GM12878 (cell line): ENCODE data around the gene P3H2. TPM values are rescaled to one million over a fixed set of nuclear protein-coding genes. Genes with fewer than 3 reads are reported as not detected.

Source experiments
- ATAC-seq: fragments of 200-7000 bp; cut with Tn5 transposase; 3 replicates; pipeline ENCODE4 v1.9.1; 2020; ENCODE audit warnings: mild to moderate bottlenecking, moderate library complexity
- BruUV-seq: library from RNA; stranded (reverse); fragments of 400-500 nt; replicated peaks from 2 replicates; lab custom pipeline; 2021; lab: Mats Ljungman, UMichigan
- CTCF ChIA-PET: fragments of 300-600 bp; sonication (Branson Sonifier 250); formaldehyde crosslinking; extraction: SDS; loops from one replicate; lab custom pipeline; 2021; ENCODE audit warnings: inconsistent platforms; lab: Yijun Ruan, JAX
- POLR2A ChIA-PET: fragments of 350-600 bp; formaldehyde crosslinking; extraction: SDS; loops from one replicate; lab custom pipeline; 2021; ENCODE audit warnings: inconsistent platforms; lab: Charles Lee
- RAD21 ChIA-PET: fragments of 300-600 bp; sonication (Branson Sonifier 250); formaldehyde crosslinking; loops from one replicate; lab custom pipeline; 2023; ENCODE audit warnings: antibody characterized with exemption; ENCODE audit not compliant: unreplicated experiment; lab: Charles Lee
- SMC1A ChIA-PET: fragments of 300-600 bp; sonication (Branson Sonifier 250); formaldehyde crosslinking; loops from one replicate; lab custom pipeline; 2023; ENCODE audit not compliant: unreplicated experiment, uncharacterized antibody; lab: Charles Lee
- DNase-seq: peaks from one replicate; pipeline ENCODE4 v3.0.0-alpha.2; 2011; ENCODE audit warnings: low read depth, low spot score
- FAIRE-seq: peaks from 3 replicates; lab custom pipeline; 2011; peaks lifted over from hg19 to GRCh38; lab: Jason Lieb, UNC
- H2AFZ ChIP-seq: 2 replicates; pipeline ENCODE4 v1.6.0; 2011; ENCODE audit warnings: low read depth, low read length, control low read depth; ENCODE audit not compliant: control insufficient read depth
- H3K27ac ChIP-seq: 2 replicates; pipeline ENCODE4 v1.5.1; 2011; ENCODE audit warnings: control low read depth; ENCODE audit not compliant: control insufficient read depth, insufficient read depth
- H3K27me3 ChIP-seq, 2 experiments: replicated peaks in 1 of 2; 2 replicates each; pipeline versions ENCODE4 v1.6.0 to v1.6.1; 2011; ENCODE audit warnings: low read length in 1 of 2; ENCODE audit not compliant: control insufficient read depth in 2 of 2, insufficient read depth in 2 of 2
- H3K36me3 ChIP-seq, 2 experiments: 2 replicates each; pipeline ENCODE4 v1.5.1; 2011; ENCODE audit warnings: low read length in 1 of 2; ENCODE audit not compliant: control insufficient read depth in 2 of 2, insufficient read depth in 2 of 2
- H3K4me1 ChIP-seq: 2 replicates; pipeline ENCODE4 v1.6.1; 2011; ENCODE audit warnings: mild to moderate bottlenecking, low read length, moderate library complexity, mixed read lengths; ENCODE audit not compliant: control insufficient read depth, insufficient read depth
- H3K4me2 ChIP-seq: 2 replicates; pipeline ENCODE4 v1.6.0; 2011; ENCODE audit warnings: control low read depth; ENCODE audit not compliant: control insufficient read depth, insufficient read depth
- H3K4me3 ChIP-seq: fragments of 200-600 bp; sonication (generic); 2 replicates; pipeline ENCODE4 v1.5.1; 2016
- H3K79me2 ChIP-seq: 2 replicates; pipeline ENCODE4 v1.6.0; 2011; ENCODE audit warnings: low read length; ENCODE audit not compliant: control insufficient read depth, insufficient read depth
- H3K9ac ChIP-seq: 2 replicates; pipeline ENCODE4 v1.8.0; 2011; ENCODE audit warnings: low read length, control low read depth, mixed read lengths; ENCODE audit not compliant: control insufficient read depth, insufficient read depth
- H3K9me3 ChIP-seq: replicated peaks from 3 replicates; pipeline ENCODE4 v1.5.1; 2011; ENCODE audit warnings: mild to moderate bottlenecking, low read length; ENCODE audit not compliant: control insufficient read depth, insufficient read depth
- H4K20me1 ChIP-seq: 2 replicates; pipeline ENCODE4 v1.6.0; 2011; ENCODE audit not compliant: control insufficient read depth, insufficient read depth
- EP300 ChIP-seq, 2 experiments: fragments of 150-350 bp in 1 of 2; IDR thresholded peaks; 2 replicates each; pipeline ENCODE4 v1.6.1; 2011 to 2012; ENCODE audit warnings: low read depth in 2 of 2, low read length in 2 of 2, borderline replicate concordance in 1 of 2, improper control_type of control experiment in 1 of 2, inconsistent platforms in 1 of 2; ENCODE audit not compliant: control insufficient read depth in 1 of 2
- MEF2B ChIP-seq: fragments of 450-650 bp; IDR thresholded peaks from 2 replicates; pipeline ENCODE4 v1.6.1; 2018; ENCODE audit warnings: mild to moderate bottlenecking, moderate library complexity; ENCODE audit not compliant: partially characterized antibody, poor library complexity, severe bottlenecking
- MXI1 ChIP-seq: fragments of 150-350 bp; IDR thresholded peaks from 2 replicates; pipeline ENCODE4 v1.6.1; 2011; ENCODE audit warnings: low read depth, mild to moderate bottlenecking, inconsistent platforms, low read length, improper control_type of control experiment
- PKNOX1 ChIP-seq: fragments of 450-650 bp; IDR thresholded peaks from 2 replicates; pipeline ENCODE4 v1.6.1; 2016; ENCODE audit warnings: mild to moderate bottlenecking
- POLR2AphosphoS5 ChIP-seq: IDR thresholded peaks from 2 replicates; pipeline ENCODE4 v1.6.1; 2011; ENCODE audit warnings: mild to moderate bottlenecking, low read length, inconsistent platforms
- TBL1XR1 ChIP-seq: IDR thresholded peaks from 2 replicates; pipeline ENCODE4 v1.6.1; 2012; ENCODE audit warnings: low read depth, low read length, improper control_type of control experiment
- TCF3 ChIP-seq: IDR thresholded peaks from 2 replicates; pipeline ENCODE4 v1.6.1; 2012; ENCODE audit warnings: low read depth, mild to moderate bottlenecking, low read length, borderline replicate concordance; ENCODE audit not compliant: insufficient read depth
- WGBS: methylation state at CpG from one replicate; pipeline ENCODE4 v1.1.6; 2016; ENCODE audit warnings: low lambda C conversion rate; ENCODE audit not compliant: insufficient replicate concordance, insufficient coverage; ENCODE audit errors: missing lambda C conversion rate; 5-methylcytosine and 5-hydroxymethylcytosine counted together
- in situ Hi-C: fragments of 300-500 bp; cut with MboI; formaldehyde crosslinking; loops from 9 replicates; pipeline ENCODE4 v1.14.3; 2018; ENCODE audit warnings: mixed read lengths
- intact Hi-C: fragments of 100-400 bp; cut with micrococcal nuclease; formaldehyde crosslinking; loops from one replicate; pipeline ENCODE4 v1.14.2; 2022; ENCODE audit not compliant: unreplicated experiment
- polyA plus RNA-seq, 11 experiments: library from polyadenylated mRNA; depleted of rRNA in 4 of 11; unstranded in 6 of 11; stranded (reverse) in 5 of 11; fragments of >200 nt; fragmentation: Nextera tagmentation in 4 of 11; fragmentation: Illumina TruSeq in 1 of 11; extraction: Ambion mirVana in 4 of 11; extraction: Trizol in 1 of 11; gene quantifications; 1 replicate in 1 of 11; 2 replicates in 10 of 11; pipeline versions ENCODE4 v1.2.1 to v1.2.3, GENCODE V29; 2011 to 2016; ENCODE audit warnings: inconsistent platforms in 2 of 11, missing spikeins in 2 of 11, low read depth in 1 of 11
- total RNA-seq, 4 experiments: library from RNA; depleted of rRNA in 3 of 4; stranded (reverse); fragments of >200 nt in 3 of 4; fragmentation: Illumina TruSeq in 1 of 4; extraction: Trizol in 1 of 4; gene quantifications; 2 replicates each; pipeline versions ENCODE4 v1.2.1 to v1.2.3, GENCODE V29; 2013 to 2021
- TF ChIP-seq, protein P1 (sequence below): fragments of 450-650 bp; IDR thresholded peaks from 2 replicates; pipeline ENCODE4 v1.6.1; 2017; ENCODE audit warnings: mild to moderate bottlenecking, moderate library complexity

Gene P3H2
- total and polyA plus RNA-seq, 10 of the 15 experiments (the other 5 are each of a cell fraction or from before 2014, with no cell fraction given) = 27.0 to 97.6 (median 83.2) TPM

DNA sequence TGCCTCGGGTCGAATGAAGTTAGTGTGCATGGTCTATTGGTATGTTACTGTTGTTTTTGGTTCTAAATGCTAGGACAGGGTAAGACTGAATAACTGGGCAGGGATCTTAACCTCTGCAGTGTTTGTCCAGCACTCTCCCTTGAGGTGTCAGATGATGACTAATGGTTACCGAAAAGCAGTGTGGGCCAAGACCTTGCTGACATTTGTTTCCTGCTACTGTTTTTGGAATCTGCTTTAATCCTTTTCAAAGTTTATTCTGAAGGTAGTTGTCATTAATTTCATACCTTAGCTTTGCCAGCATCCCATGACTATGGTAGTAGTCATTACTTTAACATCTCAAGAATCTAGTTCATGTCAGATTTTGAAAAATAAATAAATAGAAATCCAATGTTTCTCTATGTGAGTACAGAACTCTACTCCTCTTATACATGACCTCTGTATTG is 117.0 kb downstream of the P3H2 start:
- in situ Hi-C loops = no loop called here

More for the DNA sequence above, 117.0 kb downstream of the P3H2 start:
- intact Hi-C loops = no loop called here
- H3K36me3 ChIP-seq = no peaks in the 10 kb centered on the region
- ChIA-PET SMC1A (interaction anchor here (0.8 kb wide), 1 partner anchor 88 kb away, joined by 3 read pairs; no protein-coding TSS in a partner anchor), CTCF (no interaction called here), POLR2A (no interaction called here), RAD21 (no interaction called here)
- no TSS peak for BruUV-seq
- H3K27me3 ChIP-seq = no peaks in the 10 kb centered on the region
- H3K4me2 ChIP-seq = no peak overlapping the region
- H3K9me3 ChIP-seq = no peaks in the 10 kb centered on the region
- no peaks in the 10 kb centered on the region for H3K4me1 ChIP-seq
- no peak overlapping the region for H3K27ac ChIP-seq
- H4K20me1 ChIP-seq = no peaks in the 10 kb centered on the region
- no peak overlapping the region for H3K9ac ChIP-seq
- ATAC-seq = no peak
- 40% methylated on average over 3 of the region's 3 CpGs for WGBS
- DNase-seq = no peak
- H3K79me2 ChIP-seq = no peaks in the 10 kb centered on the region
- no peak overlapping the region for H3K4me3 ChIP-seq
- H2AFZ ChIP-seq = no peak overlapping the region
- FAIRE-seq = peak; percentile 7
- TF ChIP-seq MEF2B (no peak), TCF3 (no peak), POLR2AphosphoS5 (no peak), PKNOX1 (no peak), TBL1XR1 (no peak), EP300 (IDR thresholded peaks at IDR 0.05; ENCODE audit: borderline replicate concordance in 1 of 2, control insufficient read depth in 1 of 2, low read depth in 2 of 2, low read length in 2 of 2) (no peak), MXI1 (no peak)
- TF ChIP-seq, protein P1, sequence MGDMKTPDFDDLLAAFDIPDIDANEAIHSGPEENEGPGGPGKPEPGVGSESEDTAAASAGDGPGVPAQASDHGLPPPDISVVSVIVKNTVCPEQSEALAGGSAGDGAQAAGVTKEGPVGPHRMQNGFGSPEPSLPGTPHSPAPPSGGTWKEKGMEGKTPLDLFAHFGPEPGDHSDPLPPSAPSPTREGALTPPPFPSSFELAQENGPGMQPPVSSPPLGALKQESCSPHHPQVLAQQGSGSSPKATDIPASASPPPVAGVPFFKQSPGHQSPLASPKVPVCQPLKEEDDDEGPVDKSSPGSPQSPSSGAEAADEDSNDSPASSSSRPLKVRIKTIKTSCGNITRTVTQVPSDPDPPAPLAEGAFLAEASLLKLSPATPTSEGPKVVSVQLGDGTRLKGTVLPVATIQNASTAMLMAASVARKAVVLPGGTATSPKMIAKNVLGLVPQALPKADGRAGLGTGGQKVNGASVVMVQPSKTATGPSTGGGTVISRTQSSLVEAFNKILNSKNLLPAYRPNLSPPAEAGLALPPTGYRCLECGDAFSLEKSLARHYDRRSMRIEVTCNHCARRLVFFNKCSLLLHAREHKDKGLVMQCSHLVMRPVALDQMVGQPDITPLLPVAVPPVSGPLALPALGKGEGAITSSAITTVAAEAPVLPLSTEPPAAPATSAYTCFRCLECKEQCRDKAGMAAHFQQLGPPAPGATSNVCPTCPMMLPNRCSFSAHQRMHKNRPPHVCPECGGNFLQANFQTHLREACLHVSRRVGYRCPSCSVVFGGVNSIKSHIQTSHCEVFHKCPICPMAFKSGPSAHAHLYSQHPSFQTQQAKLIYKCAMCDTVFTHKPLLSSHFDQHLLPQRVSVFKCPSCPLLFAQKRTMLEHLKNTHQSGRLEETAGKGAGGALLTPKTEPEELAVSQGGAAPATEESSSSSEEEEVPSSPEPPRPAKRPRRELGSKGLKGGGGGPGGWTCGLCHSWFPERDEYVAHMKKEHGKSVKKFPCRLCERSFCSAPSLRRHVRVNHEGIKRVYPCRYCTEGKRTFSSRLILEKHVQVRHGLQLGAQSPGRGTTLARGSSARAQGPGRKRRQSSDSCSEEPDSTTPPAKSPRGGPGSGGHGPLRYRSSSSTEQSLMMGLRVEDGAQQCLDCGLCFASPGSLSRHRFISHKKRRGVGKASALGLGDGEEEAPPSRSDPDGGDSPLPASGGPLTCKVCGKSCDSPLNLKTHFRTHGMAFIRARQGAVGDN = no peak
- TF ChIP-seq, all 136 proteins: peak for 0
